Esophagus mucosa (tissue), 1 donor: Measurements from ENCODE around the gene REXO1. TPM values are rescaled to one million over a fixed set of nuclear protein-coding genes. Genes with fewer than 3 reads are reported as not detected.
A peak's percentile ranks its signal among the peaks of the same experiment; 100 is the strongest.
"Not testable (repeated sequence)": the region's sequence is repeated elsewhere in the genome, so short reads cannot be mapped to it uniquely, and the experiment has no call there.

ENCODE experiments used
- ATAC-seq: fragments of 200-7000 bp; cut with Tn5 transposase; one replicate; pipeline ENCODE4 v1.9.1; 2020
- total RNA-seq: library from RNA; stranded (reverse); gene quantifications from one replicate; pipeline ENCODE4 v1.2.4, GENCODE V29; 2023
- donor health status: DM: yes; HTN: yes; CAD: no.

REXO1 gene
- total RNA-seq, 1 donor from 2014 or later = 16.9 TPM

DNA sequence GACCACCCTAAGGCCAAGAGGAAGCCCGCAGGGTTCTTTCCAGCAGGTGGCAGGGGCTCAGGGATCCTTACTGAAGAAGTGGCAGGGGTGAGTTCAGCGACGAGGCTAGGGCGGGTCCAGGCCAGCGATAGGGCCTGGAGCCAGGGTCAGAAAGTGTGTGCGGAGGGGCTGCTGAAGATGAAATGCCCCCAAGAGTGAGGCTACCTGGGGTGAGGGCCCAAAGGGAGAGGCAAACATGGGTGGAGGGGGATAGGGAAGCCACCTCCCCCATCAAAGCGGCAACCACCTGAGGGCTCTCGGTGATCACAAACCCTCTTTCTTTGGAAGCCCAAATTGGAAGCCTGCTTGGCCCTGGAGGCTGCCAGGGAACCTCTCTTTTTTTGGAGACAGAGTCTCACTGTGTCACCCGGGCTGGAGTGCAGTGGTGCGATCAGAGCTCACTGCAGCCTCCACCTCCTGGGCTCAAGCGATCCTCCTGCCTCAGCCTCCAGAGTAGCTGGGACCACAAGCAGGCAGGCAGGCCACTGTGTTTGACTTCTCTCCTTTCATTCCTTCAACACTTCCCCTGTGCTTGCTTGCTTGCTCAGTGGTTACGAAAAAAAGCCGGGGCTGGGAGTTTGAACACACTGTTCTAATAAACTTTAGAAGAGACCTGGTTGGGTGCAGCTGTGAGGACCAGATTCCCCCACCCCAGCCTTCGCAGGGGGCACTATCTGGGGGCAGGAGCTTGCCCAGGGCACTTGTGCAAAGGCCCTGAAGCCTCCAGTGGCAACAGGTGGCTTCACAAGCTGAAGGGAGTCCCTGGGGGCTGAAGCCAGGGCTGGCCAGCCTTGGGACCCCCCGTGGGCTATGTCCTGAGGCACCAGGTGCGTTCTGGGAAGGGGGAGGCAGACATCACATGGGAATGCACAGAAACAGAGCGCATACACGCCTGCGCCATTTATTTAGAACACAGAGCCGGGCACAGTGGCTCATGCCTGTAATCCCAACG is 34.8 kb downstream of the REXO1 start:
- ATAC-seq = no peak

DNA sequence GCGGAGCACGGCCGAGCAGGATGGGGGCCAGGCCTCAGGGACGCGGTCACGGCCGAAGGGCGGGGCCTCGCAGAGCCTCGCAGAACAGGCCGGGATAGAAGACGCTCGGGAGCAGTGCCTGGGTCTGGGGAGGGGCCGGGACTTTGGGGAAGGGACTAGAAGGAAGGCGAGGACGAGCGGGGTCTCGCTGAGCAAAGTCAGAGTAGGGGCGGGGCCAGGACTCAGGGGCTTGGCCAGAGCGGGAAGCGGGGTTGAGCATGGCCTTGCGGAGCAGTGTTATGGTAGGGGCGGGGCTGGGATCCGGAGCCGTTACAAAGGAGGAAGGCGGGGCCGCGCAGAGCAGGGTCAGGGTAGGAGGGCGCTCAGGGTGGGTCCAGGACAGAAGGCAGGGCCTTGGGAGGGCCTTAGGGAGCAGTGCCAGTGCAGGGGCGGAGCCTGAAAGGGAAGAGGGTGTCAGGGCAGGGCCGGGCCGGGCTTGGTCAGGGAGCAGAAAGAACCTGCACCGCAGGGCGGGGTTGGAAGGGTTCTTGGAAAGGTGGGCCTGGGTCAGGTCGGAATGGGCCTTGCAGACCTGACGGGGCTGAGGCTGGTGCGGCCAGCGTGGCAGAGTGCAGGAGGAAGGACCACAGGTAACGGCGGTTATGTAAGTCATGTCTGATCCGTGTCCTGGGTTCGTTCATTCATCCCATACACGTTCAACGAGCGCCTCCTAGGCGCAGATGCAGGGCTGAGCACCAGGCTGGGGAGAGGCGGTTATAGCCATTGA is 35.7 kb downstream of the REXO1 start:
- ATAC-seq = peak; percentile 83

DNA sequence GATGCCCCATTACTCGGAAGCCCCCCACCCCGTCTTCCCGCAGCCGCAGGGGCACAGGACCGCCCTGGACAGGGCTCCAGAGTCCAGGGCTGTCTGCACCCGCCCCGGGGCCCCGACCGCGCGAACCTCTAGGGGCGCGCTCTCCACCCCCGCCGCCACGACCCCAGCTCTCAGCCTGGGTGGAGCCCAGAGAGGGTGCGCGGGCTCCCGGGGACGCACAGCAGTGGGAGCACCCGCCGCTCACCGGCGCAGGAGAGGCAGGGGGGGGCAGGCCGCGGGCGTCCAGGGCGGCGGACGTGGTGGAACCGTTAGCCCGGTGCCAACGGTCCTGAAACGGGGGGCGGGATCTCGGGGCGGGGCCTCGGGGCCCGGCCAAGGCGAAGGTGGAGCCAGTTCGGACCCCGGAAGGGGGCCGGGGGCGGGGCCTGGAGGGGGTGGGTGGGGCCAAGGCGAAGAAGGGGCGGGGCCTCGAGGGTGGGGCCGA is 36.3 kb downstream of the REXO1 start, which contains the start of gene ATP8B3:
TSS of gene ATP8B3 (minus strand) at position 335 of the 484 bp plus-strand sequence. CDS start 540 bp downstream, outside the sequence.
- ATAC-seq = no peak

DNA sequence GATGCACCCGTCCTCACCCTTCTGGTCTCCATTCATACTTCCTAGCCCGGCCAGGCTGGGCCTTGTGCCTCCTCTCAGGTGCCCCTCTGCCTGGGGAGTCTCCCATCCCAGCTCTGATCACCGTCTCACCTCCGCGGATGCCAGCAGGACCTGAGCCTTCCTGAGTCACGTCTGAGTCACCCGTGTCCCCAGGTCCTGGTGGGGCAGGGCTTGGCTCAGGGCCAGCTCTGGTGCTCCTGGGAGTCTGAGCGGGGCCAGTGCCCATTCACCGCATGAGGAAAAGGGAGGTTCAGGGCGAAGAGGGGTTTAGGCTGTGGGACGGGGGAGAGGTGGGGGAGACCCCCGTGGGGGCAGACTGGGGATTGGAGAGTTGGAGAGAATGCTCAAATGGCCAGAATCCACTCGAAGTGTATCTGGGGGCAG is 36.8 kb downstream of the REXO1 start:
- ATAC-seq = peak; percentile 51

DNA sequence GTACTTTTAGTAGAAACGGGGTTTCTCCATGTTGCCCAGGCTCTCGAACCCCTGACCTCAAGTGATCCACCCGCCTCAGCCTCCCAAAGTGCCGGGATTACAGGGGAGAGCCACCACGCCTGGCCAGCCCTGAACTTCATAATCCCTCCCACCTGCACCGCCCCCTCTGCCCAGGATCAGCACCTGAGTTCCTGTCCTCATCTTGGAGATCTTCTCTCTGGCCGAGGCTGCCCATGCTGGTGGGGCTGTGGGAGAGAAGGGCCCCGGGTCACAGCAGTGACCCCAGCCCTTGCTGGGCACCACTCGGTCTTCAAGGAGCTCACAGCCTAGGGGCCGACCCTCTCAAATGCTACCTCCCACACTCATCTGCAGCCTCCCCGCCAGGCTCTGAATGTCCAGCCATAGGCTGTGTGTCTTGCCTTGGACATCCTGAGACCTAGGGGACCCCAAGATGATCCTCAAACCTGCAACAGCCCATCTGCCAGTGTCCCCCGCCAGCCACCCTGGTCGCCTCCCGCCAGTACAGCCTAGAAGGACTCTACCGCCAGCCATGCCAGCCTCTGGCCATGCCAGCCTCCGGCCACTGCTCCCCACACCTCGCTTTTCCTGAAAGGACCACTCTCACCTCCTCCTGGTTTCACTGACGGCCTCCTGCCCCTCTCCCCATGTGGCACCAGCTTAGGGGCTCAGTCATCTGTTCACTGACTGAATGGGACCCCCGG is 37.7 kb downstream of the REXO1 start:
- no peak for ATAC-seq

GRCh38 chr19:1809678-1810077 is 38.6 kb downstream of the REXO1 start:
- no peak for ATAC-seq

DNA sequence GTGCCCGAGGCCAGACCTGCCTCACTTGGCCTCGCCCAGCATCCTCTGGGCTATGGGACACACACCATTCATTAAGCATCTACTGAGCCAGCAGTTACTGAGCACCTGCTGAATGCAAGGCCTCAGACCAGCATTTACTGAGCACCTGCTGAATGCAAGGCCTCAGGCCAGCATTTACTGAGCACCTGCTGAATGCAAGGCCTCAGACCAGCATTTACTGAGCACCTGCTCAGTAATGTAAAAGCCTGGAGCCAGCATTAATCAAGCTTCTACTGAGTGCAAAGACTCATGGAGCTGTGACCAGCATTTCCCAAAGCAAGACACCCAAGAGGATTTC is 39.9 kb downstream of the REXO1 start:
- no peak for ATAC-seq

GRCh38 chr19:1807695-1808394 is 40.4 kb downstream of the REXO1 start:
- peak; percentile 15 for ATAC-seq

DNA sequence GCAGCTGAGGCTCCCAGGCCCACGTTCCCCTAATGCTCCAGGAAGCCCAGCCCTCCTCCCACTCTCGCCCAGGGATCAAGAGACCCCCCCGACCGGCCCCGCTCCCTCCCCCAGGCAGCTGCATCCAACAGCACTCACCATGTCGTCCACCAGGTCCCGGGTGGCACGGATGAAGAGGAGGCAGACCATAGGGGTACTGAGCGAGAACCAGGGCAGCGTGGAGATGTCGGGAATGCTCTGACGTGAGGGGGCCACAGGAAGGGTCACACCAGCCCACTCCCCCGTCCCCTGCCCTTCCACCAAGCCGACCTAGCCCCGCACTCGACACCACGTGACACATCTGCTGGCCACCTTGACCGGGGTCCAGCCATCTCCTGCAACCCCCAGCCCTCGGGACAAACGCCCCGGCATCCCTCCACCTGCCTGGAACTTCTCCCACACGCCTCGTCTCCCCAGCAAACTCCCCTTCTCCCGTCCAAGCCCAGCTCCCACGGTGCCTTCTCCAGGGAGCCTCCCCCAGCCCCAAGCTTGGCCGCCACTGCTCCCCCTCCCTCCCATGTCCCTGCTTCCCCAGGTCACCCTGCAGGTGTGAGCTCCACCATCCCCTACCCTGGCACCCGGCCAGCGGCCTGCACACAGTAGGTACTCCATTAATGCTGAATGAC is 41.1 kb downstream of the REXO1 start:
- no peak for ATAC-seq

- no peak for ATAC-seq
Observed at GRCh38 chr19:1806184-1807029, 41.9 kb downstream of the REXO1 start.

GRCh38 chr19:1805401-1806183 is 42.7 kb downstream of the REXO1 start:
- no peak for ATAC-seq

GRCh38 chr19:1804858-1805257 is 43.4 kb downstream of the REXO1 start:
- ATAC-seq = no peak

- no peak for ATAC-seq
Observed at GRCh38 chr19:1799695-1800342, 48.5 kb downstream of the REXO1 start.

GRCh38 chr19:1797313-1797712 is 51.0 kb downstream of the REXO1 start:
- ATAC-seq = not testable (repeated sequence)

GRCh38 chr19:1796395-1797142 is 51.7 kb downstream of the REXO1 start:
- ATAC-seq = peak; percentile 17

DNA sequence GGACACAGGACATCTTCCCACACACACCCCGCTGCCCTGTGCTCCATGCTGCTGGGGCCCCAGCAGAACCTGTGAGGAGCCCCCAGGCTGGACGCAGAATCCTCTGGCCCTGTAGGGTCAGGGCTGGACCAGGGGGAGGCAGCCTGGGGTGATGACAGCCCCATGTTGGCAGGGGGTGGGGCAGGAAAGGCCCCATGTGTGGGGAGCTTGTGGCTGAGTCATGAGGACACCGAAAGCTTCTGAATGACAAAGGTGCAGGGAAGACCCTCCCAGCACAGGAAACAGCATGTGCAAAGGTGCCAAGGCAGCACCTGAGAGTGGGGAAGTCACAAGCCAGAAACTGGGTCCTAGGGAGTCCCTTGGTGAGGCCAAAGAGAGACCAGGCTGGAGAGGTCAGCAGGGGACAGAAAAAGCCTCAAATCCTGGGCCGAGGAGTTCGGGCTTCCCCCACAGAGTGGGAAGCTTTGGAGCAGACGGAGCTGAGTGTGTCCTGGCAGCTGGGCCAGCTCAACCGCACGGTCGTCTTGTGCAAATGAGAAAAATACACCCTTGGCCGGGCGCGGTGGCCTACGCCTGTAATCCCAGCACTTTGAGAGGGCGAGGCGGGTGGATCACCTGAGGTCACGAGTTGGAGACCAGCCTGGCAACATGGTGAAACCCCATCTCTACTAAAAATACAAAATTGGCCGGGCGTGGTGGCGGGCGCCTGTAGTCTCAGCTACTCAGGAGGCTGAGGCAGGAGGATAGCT is 53.7 kb downstream of the REXO1 start:
- no peak for ATAC-seq

- ATAC-seq = no peak
Observed at GRCh38 chr19:1791879-1792278, 56.4 kb downstream of the REXO1 start.
